WTC11 (cell line): ENCODE measurements around the gene SMARCB1. TPM values are rescaled to one million over a fixed set of nuclear protein-coding genes. Genes with fewer than 3 reads are reported as not detected.
A peak's percentile ranks its signal among the peaks of the same experiment; 100 is the strongest.

Experiments
- ATAC-seq: fragments of 200-7000 bp; cut with Tn5 transposase; 2 replicates; pipeline ENCODE4 v1.10.0; 2021; ENCODE audit warnings: mild to moderate bottlenecking, moderate library complexity
- CTCF ChIA-PET: fragments of 300-600 bp; sonication (Branson Sonifier 250); formaldehyde crosslinking; loops from one replicate; lab custom pipeline; 2021; ENCODE audit warnings: antibody characterized with exemption; lab: Charles Lee
- POLR2A ChIA-PET: fragments of 350-600 bp; sonication (Branson Sonifier 250); formaldehyde crosslinking; loops from one replicate; lab custom pipeline; 2021; ENCODE audit warnings: antibody characterized with exemption; lab: Charles Lee
- DNase-seq: peaks from one replicate; pipeline ENCODE4 v3.0.0; 2021; ENCODE audit warnings: low spot score
- H3K27ac Mint-ChIP-seq: 2 replicates; pipeline ENCODE4 v1.8.0; 2021; ENCODE audit warnings: mixed read lengths
- H3K27me3 Mint-ChIP-seq: 2 replicates; pipeline ENCODE4 v1.8.0; 2021; ENCODE audit warnings: low read depth, mild to moderate bottlenecking, moderate library complexity, mixed read lengths
- H3K36me3 Mint-ChIP-seq: 2 replicates; pipeline ENCODE4 v1.8.0; 2021; ENCODE audit warnings: mixed read lengths
- H3K4me1 Mint-ChIP-seq: 2 replicates; pipeline ENCODE4 v1.8.0; 2022; ENCODE audit warnings: mixed read lengths
- H3K4me3 Mint-ChIP-seq: 2 replicates; pipeline ENCODE4 v1.8.0; 2021; ENCODE audit warnings: mild to moderate bottlenecking, moderate library complexity, mixed read lengths
- H3K9me3 Mint-ChIP-seq: 2 replicates; pipeline ENCODE4 v1.8.0; 2021; ENCODE audit warnings: mixed read lengths
- ARID4B ChIP-seq: sonication (generic); formaldehyde crosslinking; IDR thresholded peaks from 2 replicates; pipeline ENCODE4 v1.8.0; 2023; ENCODE audit warnings: missing genetic modification reagents, mild to moderate bottlenecking, borderline replicate concordance
- ATF1 ChIP-seq: sonication (generic); formaldehyde crosslinking; IDR thresholded peaks from 2 replicates; pipeline ENCODE4 v1.8.1; 2023; ENCODE audit warnings: mild to moderate bottlenecking, moderate library complexity, missing genetic modification reagents
- ERG ChIP-seq: fragments of 250-450 bp; sonication (Bioruptor Pico); IDR thresholded peaks from 2 replicates; pipeline ENCODE4 v1.8.0; 2021; ENCODE audit warnings: mild to moderate bottlenecking
- KAT7 ChIP-seq: sonication (generic); formaldehyde crosslinking; IDR thresholded peaks from 2 replicates; pipeline ENCODE4 v1.8.1; 2023; ENCODE audit warnings: missing genetic modification reagents, mild to moderate bottlenecking, borderline replicate concordance
- OVOL2 ChIP-seq: fragments of 250-450 bp; sonication (Bioruptor Pico); IDR thresholded peaks from 2 replicates; pipeline ENCODE4 v1.9.0; 2021; ENCODE audit warnings: mild to moderate bottlenecking, borderline replicate concordance
- PRRX2 ChIP-seq: fragments of 250-450 bp; sonication (Bioruptor Pico); IDR thresholded peaks from 2 replicates; pipeline ENCODE4 v1.8.0; 2021; ENCODE audit warnings: mild to moderate bottlenecking
- SMAD3 ChIP-seq: sonication (generic); formaldehyde crosslinking; IDR thresholded peaks from 2 replicates; pipeline ENCODE4 v1.8.0; 2022; ENCODE audit warnings: missing genetic modification reagents, mild to moderate bottlenecking, borderline replicate concordance
- ZBTB21 ChIP-seq: sonication (generic); formaldehyde crosslinking; IDR thresholded peaks from 2 replicates; pipeline ENCODE4 v1.8.1; 2023; ENCODE audit warnings: mild to moderate bottlenecking, missing genetic modification reagents, borderline replicate concordance
- ZNF416 ChIP-seq: fragments of 250-450 bp; sonication (Bioruptor Pico); IDR thresholded peaks from 2 replicates; pipeline ENCODE4 v1.9.0; 2021; ENCODE audit warnings: mild to moderate bottlenecking, inconsistent platforms
- ZNF532 ChIP-seq: fragments of 250-450 bp; sonication (Bioruptor Pico); IDR thresholded peaks from 2 replicates; pipeline ENCODE4 v1.9.0; 2021; ENCODE audit warnings: mild to moderate bottlenecking, borderline replicate concordance
- total RNA-seq: library from RNA; stranded (reverse); gene quantifications from 3 replicates; pipeline ENCODE4 v1.2.3, GENCODE V29; 2021
- TF ChIP-seq, protein P1 (sequence below): sonication (generic); formaldehyde crosslinking; IDR thresholded peaks from 2 replicates; pipeline ENCODE4 v1.8.1; 2023; ENCODE audit warnings: mild to moderate bottlenecking, missing genetic modification reagents
- TF ChIP-seq, protein P2 (sequence below): sonication (generic); formaldehyde crosslinking; IDR thresholded peaks from 2 replicates; pipeline ENCODE4 v1.8.1; 2023; ENCODE audit warnings: mild to moderate bottlenecking, missing genetic modification reagents, moderate library complexity
- TF ChIP-seq, protein P3 (sequence below): fragments of 250-450 bp; sonication (Bioruptor Pico); IDR thresholded peaks from 2 replicates; pipeline ENCODE4 v1.9.0; 2021; ENCODE audit warnings: mild to moderate bottlenecking
- TF ChIP-seq, protein P4 (sequence below): sonication (generic); formaldehyde crosslinking; IDR thresholded peaks from 2 replicates; pipeline ENCODE4 v1.8.1; 2022; ENCODE audit warnings: missing genetic modification reagents, borderline replicate concordance

The SMARCB1 gene
- total RNA-seq, 1 experiment from 2014 or later, result 135 TPM

- TF ChIP-seq, protein P1, sequence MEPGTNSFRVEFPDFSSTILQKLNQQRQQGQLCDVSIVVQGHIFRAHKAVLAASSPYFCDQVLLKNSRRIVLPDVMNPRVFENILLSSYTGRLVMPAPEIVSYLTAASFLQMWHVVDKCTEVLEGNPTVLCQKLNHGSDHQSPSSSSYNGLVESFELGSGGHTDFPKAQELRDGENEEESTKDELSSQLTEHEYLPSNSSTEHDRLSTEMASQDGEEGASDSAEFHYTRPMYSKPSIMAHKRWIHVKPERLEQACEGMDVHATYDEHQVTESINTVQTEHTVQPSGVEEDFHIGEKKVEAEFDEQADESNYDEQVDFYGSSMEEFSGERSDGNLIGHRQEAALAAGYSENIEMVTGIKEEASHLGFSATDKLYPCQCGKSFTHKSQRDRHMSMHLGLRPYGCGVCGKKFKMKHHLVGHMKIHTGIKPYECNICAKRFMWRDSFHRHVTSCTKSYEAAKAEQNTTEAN (CRISPR knock-in tag), result no peak
These were observed 49.5 kb downstream of the SMARCB1 start (continued) for GRCh38 chr22:23836281-23836680.

- Mint-ChIP-seq H3K27me3 (peaks cover 23% of the 10 kb centered on the region), H3K36me3 (peaks cover 3% of the 10 kb centered on the region), H3K27ac (0 out of 2 replicates have a peak overlapping the region, but pooled peaks have one; percentile 49), H3K4me1 (peaks cover 18% of the 10 kb centered on the region), H3K4me3 (peak overlapping the region; percentile 33), H3K9me3 (no peaks in the 10 kb centered on the region)
- ChIA-PET CTCF (interaction anchor here (0.8 to 2.6 kb wide), 3 partner anchors 13 to 245 kb away, joined by 3 to 31 read pairs (median 9); partner anchors contain the start of gene SLC2A11), POLR2A (interaction anchor here (0.8 kb wide), 1 partner anchor 13 kb away, joined by 3 read pairs; no protein-coding TSS in a partner anchor)
- no peak for DNase-seq
- ATAC-seq, result no peak
- TF ChIP-seq PRRX2, result no peak
- no peak for TF ChIP-seq ZNF416
- TF ChIP-seq KAT7 (CRISPR knock-in tag), result no peak
- no peak for TF ChIP-seq ZBTB21
- no peak for TF ChIP-seq ARID4B (CRISPR knock-in tag)
- TF ChIP-seq ATF1 (CRISPR knock-in tag), result no peak
- TF ChIP-seq OVOL2 (CRISPR knock-in tag), result no peak
- TF ChIP-seq, protein P2, sequence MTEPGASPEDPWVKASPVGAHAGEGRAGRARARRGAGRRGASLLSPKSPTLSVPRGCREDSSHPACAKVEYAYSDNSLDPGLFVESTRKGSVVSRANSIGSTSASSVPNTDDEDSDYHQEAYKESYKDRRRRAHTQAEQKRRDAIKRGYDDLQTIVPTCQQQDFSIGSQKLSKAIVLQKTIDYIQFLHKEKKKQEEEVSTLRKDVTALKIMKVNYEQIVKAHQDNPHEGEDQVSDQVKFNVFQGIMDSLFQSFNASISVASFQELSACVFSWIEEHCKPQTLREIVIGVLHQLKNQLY (CRISPR knock-in tag), result no peak
- no peak for TF ChIP-seq SMAD3
- no peak for TF ChIP-seq ERG (CRISPR knock-in tag)
- TF ChIP-seq ZNF532 (CRISPR knock-in tag), result no peak
- TF ChIP-seq, protein P3, sequence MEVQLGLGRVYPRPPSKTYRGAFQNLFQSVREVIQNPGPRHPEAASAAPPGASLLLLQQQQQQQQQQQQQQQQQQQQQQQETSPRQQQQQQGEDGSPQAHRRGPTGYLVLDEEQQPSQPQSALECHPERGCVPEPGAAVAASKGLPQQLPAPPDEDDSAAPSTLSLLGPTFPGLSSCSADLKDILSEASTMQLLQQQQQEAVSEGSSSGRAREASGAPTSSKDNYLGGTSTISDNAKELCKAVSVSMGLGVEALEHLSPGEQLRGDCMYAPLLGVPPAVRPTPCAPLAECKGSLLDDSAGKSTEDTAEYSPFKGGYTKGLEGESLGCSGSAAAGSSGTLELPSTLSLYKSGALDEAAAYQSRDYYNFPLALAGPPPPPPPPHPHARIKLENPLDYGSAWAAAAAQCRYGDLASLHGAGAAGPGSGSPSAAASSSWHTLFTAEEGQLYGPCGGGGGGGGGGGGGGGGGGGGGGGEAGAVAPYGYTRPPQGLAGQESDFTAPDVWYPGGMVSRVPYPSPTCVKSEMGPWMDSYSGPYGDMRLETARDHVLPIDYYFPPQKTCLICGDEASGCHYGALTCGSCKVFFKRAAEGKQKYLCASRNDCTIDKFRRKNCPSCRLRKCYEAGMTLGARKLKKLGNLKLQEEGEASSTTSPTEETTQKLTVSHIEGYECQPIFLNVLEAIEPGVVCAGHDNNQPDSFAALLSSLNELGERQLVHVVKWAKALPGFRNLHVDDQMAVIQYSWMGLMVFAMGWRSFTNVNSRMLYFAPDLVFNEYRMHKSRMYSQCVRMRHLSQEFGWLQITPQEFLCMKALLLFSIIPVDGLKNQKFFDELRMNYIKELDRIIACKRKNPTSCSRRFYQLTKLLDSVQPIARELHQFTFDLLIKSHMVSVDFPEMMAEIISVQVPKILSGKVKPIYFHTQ (CRISPR knock-in tag), result no peak
- TF ChIP-seq, protein P4, sequence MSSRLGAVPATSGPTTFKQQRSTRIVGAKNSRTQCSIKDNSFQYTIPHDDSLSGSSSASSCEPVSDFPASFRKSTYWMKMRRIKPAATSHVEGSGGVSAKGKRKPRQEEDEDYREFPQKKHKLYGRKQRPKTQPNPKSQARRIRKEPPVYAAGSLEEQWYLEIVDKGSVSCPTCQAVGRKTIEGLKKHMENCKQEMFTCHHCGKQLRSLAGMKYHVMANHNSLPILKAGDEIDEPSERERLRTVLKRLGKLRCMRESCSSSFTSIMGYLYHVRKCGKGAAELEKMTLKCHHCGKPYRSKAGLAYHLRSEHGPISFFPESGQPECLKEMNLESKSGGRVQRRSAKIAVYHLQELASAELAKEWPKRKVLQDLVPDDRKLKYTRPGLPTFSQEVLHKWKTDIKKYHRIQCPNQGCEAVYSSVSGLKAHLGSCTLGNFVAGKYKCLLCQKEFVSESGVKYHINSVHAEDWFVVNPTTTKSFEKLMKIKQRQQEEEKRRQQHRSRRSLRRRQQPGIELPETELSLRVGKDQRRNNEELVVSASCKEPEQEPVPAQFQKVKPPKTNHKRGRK (CRISPR knock-in tag), result no peak
These were observed 50.1 kb downstream of the SMARCB1 start for GRCh38 chr22:23836692-23837495.
